HL-60/S4 treated with phorbol 12-myristate 13-acetate at 8.2 ng/mL for 4 days and 3 days (cell line): ENCODE data around the gene TSC22D3.

Experiments
- in situ Hi-C: fragments of 300-500 bp; cut with MboI; formaldehyde crosslinking; loops from 2 replicates; pipeline ENCODE4 v1.15.0; 2022; ENCODE audit warnings: low sequenced_read_pairs

Gene TSC22D3

DNA sequence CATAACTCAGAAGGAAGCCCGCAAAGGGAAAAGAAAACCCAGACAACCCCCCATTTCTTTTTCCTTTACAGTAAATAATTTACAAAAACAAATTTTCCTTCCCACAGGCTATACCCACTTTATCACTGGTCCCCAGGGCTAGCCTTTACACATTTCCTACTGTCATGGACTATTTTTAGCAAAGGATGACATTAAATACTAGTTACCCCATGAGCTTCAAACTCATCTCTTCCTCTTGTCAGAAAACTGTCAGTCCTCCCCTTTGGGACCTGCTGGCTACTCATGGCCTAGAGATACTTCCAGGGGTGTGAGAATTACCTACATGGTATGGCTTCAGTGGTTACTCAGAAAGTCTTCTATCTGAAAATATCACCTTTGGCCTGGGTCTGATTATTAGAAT lies 11.9 kb downstream of the TSC22D3 start:
- in situ Hi-C loops = no loop called here

DNA sequence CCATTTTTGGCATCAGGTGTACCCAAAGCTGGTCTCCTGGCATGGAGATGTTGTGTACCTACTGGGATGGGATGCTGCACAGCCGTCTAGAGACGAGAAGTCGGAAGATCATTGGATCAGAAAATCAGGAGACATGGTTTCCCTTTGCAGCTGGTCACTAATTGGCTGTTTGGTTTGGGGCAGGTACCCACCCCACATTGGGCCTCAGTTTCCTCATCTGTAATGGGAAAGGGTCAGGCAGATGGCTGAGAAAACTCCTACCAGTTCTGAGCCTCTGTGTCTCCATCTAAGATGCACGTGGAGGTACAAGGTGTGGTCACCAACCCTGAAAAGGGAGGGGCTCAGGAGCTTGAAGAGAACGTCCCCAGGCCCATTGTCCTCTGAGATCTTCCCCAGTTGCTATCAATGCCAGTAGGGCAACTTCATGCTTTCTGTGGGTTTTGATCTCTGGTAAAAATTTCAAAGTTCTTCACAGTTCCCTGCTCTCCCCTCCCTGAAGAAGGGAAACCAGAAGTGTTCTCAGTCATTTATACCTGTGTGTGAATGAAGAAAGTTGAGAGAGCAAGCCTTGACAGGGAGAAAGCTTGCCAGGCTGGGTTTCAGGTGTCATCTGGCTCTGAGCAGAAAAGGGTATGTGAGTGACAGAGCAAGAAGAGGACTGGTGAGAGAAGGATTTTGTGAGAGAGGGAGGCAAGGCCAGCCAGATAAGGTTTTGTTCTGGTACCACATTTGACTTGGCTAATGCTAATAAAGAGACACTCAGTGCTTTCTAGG lies 15.1 kb downstream of the TSC22D3 start:
- in situ Hi-C loops = no loop called here

DNA sequence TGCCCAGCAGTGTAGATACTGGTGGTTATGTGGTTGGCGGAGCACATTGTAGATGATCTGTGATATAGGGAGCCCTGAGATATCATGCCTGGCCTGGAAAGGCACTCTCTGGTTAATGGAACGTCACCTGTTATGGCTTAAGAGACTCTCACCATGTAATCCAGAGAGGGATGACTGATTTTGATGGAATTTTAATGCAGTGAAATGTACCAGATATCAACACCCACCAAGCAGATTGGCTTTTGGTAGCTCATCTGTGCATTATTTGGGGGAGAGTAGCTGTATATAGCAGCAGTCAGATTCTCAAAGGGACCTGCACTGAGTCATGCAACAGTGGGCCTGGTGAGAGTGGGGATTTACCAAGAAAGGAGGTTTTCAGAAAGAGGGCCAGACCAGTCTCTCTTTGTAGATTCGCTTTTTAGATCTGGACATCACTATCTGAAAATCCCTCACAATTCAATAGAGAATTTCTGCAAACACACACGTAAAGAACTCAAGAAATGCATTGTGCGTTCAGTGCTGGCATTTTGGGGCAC lies 17.3 kb downstream of the TSC22D3 start:
- in situ Hi-C loops = no loop called here

DNA sequence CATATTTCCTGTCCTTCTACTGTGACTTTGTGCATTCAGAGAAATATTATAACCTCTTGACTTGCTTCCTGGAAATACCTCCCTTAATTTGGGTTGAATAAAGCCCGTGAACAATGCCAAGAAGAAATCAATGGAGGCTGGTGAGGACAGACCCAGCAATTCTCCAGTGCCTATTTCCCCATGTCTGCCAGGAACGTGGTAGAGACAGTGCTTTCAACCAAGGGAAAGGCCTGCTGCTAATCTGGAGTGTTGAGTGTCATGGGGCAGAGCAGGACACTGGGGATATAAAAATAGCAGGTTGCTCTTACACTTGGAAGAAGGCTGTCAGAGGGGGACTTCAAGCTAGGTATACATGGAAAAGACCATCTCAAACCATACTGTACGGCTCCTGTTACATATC lies 19.9 kb downstream of the TSC22D3 start:
- in situ Hi-C loops = no loop called here

DNA sequence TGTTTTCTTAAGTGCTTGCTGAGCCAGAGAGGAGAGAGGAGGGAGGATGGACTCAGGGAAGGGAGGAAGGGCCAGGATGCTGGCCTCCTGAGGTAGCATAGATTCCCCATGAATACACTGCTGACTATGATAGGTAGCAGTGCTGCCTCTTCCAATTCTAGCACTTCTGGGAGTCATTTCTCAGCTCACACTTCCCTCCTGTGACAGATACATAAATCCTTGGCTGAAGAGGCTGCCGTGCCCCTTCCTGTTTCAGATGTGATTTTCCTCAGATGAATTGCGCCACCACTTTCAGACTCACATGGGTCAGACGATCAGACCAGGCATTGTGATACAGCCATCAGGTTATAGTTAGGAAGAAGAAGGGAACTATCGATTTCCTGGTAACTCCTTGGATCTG lies 22.4 kb downstream of the TSC22D3 start:
- in situ Hi-C loops = no loop called here

DNA sequence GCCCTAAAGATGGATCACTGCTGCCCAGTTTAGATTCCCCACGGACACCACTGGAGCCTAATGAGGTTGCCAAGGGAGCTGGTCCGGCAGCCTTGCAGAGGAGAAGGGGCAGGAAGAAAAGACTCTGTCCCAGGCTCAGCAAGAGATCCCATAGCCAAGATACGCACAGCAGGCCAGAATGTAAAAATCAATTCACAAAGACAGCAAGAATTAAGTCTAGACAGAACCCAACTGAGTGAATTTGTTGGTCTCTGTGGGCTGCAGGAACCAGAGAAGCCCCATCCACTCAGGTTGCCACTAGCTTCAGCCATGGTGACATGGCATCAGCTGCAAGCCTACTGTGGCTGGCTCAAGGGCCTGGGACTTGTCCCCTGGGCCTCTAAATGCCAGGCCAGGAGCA lies 22.9 kb downstream of the TSC22D3 start:
- in situ Hi-C loops = no loop called here

DNA sequence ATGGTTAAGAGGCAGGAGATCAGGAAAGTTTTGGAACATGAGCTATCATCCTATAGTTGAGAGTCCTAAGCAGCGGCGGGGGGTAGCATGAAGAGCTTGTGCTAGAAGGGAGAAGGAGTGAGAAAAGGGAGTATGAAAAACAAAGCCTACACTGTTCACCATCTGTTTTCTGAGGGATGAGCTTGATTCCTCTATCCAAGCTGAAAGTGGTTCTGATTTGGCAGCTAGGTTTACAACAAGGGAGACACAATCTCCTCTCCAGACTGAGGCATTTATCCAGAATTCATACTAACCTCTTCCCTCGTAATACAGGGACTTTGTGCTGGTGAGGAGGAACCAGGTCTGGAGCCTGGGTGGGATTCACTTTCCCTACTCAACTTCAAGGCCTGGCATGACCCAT lies 23.5 kb downstream of the TSC22D3 start:
- in situ Hi-C loops = no loop called here

DNA sequence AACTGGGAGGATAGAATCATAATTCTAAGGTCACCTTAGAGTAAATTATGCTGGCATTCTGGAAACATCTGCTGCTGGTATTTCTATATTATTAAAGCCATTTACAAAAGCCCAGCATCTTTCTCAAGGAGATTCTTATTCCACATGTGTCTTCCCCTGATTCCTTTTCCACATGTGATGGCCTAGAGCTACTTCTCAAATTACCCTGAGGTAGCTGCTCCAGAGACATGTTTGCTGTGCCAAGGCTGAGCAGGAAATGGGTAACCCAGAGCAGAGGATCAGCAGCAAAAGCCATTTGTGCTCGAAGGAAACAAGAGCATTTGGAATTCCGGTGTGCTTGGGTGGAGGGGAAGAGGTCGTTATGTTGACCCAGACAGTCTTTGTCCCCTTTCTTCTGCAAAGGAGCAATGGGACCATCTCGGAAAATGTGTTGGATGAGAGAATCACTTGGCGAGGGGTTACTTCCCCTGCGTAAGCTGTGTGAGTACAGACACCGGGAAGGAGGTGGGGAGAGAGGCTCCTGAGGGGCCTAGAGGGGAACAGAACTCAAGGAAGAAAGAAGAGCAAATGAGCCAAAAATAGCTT lies 24.6 kb downstream of the TSC22D3 start:
- in situ Hi-C loops = no loop called here

DNA sequence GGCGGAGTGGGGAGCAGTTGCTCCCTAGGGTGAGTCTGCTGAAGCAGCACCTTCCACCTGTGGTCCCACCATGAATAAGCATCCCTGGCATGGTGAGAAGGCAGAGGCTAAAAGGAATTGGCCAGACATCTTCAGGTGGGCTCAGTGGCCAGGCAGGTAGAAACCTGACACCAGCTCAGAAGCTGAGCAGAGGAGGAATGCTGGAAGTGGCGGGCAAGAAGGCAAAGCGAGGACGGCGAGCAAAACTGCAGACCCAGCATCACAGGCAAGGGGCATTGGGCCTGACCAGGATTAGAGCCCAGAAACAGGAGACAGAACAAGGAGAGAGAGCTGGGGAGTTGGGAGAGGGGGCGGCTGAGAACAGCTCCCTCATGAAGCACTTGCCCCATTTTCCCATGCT lies 25.3 kb downstream of the TSC22D3 start:
- in situ Hi-C loops = no loop called here

DNA sequence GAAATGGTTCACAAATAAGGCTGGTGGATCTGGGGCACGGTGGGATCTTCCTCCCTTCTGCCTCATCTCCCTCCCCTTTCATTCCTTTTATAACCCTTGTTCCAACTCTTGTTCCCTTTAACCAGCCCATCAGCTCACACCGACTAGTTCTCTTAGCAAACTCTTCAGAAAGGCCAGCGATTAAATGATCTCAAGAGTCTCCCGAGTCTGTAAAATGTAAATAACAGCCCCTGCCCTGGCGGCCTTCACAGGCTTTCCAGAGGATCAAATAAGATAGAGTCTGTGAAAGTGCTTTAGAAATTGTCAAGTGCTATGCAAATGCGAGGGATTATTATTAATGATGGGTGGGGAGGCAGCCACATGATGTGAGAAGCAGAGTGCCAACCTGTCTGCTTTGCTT lies 27.1 kb downstream of the TSC22D3 start:
- in situ Hi-C loops = no loop called here

DNA sequence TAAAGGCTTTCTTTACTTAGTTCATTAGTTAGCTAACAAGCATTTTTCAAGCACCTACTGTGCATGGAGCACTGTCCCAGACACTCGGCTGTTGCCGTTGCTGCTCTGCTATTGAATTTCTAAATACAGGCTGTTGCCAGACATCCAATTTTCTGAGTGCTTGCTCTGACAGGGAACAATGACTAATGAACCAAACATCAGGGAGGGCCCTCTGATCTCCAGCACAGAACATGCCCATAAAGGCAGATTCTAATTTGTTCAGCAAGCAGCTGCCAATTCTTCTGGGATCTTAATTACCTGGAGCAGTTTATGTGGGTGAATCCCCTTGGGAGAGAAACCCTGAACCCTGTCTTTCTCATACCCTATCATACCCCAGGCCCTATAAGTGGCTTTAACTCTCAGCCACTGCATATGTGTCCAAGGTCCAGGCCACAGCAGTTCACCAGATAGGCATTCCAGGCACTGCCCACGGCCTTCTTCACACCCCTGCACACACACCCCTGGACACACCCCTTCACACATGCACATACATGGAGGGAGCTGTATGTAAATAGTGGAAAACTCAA lies 27.9 kb downstream of the TSC22D3 start:
- in situ Hi-C loops = no loop called here

DNA sequence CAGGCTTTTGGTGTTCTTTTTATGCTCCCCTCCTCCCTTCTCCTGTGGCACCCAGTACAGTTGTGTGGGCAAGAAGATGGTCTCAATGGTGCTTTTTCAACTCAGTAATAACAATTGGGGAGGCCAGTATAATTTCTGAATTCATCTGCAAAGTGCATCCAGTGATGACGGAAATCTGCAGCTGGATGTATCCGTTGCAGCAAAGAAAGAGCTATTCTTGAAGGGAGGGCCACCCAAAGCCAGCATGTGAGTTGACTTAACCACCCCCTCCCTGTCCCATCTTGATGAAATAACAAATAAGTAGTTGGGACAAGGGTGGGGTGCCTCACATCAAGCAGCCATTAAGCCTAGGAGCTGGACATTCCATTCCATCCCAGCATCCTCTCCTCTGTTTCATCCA lies 30.7 kb downstream of the TSC22D3 start:
- in situ Hi-C loops = no loop called here

DNA sequence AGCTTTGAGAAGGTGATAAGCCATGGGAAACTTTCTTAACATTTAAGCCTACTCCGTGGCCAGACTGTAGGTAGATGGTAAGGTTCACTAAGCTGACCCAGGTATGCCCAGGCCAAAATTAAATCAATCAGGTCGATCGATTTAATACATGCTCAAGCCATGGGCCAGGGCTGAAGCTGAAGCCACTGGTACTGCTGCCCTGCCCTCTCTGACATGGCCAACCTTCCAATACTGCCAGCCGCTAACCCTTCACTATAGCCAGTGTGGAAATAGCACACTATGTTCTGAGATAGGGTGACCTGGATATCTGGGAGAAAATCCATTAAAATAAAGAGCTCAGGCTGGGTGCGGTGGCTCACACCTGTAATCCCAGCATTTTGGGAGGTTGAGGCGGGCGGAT lies 31.6 kb downstream of the TSC22D3 start:
- in situ Hi-C loops = no loop called here

DNA sequence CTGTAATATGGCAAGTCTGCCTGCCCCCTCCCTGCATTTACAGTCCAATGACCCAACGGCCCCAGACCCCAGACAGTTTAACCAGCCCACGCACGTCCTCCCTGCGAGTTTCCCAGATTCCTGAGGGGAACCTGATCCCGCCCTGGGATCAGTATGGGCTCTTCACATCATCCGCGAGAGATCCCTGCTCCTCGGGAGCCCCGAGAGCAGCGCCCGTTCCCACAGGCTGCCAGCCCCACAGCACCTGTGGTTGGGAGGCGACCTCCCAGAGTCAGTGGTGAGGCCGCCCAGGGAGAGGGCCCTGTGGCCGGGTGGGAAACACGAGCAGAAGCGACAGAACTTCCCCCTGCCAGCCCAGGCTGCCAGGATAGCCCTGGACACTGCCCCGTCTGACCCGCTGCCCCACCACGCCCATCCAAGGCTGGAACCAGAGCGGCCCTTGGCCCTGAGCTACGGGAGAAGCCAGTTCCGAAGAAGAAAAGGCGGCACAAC lies 32.8 kb downstream of the TSC22D3 start:
- in situ Hi-C loops = no loop called here

DNA sequence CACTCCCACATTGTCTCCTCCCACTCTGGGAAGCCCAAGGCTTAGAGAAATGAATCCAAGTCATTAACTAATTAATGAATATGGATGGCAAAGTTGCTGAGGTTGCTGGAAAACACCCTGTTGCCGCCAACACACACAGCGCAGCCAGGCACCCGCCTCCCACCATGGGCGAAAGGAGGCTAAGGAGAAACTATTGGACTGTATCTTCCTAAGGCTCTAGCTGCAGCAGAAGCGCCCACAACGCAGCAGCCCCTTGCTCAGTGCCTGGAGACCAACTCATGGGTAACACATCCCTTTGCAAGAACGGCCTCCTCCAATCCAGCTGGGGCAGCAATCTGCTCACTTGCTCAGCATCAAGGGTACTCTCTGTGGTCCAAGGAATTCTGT lies 34.2 kb downstream of the TSC22D3 start:
- in situ Hi-C loops = no loop called here

DNA sequence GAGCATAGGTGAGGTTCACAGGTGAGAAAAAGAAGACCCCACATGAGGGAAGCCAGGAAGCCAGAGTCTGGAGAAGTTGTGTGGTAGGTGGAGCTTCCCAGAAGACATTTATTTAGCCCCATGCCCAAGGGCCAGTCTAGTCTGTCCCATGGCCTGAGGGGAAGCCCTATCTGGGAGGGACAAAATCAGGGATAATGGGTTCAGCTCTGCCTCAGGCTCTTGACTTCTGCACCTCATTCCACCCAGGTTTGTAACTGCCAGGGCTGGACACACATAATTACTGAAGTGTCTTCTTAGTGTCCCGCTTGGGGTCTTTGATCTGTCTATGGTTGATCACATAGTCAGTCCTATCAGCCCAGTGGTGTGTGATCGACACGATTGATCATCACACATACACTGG lies 36.0 kb downstream of the TSC22D3 start:
- in situ Hi-C loops = no loop called here

DNA sequence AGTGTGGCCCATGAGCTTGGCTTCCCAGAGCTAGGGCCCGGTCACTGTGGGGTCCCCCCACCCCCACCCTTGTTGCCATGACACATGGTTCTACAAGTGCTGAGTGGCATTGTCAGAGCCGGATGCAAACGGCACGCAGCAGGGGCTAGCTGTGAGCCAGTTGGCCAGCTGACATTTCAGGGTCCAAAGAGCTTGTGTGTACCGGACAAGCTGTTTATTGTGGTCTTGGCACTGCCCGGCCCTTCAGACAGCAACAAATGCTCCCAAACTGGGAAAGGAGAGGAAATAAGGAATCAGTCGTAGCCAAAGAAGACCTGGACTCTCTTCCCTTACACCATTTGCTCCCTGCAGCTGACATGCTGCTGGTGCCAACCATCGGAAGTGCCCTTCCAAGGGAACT lies 36.8 kb downstream of the TSC22D3 start:
- in situ Hi-C loops = no loop called here

DNA sequence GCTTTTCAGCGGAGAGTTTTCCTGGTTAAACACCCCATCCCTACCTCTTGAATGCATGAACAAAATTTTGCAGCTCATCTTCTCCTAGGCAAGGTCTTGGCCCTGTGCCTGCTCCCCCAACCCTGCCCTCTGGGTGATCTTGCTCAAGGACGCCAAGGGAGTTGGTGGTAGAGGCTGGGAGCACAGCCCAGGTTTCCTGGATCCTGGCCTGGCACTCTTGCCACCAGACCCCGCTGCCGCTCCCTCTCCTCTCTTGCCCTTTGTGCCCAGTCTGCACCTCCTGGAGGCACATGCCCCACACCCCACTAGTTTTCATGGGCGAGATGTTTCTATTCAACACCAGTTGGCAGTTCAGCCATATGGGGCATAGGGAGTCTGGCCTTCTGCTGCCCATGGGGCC lies 37.3 kb downstream of the TSC22D3 start:
- in situ Hi-C loops = no loop called here

DNA sequence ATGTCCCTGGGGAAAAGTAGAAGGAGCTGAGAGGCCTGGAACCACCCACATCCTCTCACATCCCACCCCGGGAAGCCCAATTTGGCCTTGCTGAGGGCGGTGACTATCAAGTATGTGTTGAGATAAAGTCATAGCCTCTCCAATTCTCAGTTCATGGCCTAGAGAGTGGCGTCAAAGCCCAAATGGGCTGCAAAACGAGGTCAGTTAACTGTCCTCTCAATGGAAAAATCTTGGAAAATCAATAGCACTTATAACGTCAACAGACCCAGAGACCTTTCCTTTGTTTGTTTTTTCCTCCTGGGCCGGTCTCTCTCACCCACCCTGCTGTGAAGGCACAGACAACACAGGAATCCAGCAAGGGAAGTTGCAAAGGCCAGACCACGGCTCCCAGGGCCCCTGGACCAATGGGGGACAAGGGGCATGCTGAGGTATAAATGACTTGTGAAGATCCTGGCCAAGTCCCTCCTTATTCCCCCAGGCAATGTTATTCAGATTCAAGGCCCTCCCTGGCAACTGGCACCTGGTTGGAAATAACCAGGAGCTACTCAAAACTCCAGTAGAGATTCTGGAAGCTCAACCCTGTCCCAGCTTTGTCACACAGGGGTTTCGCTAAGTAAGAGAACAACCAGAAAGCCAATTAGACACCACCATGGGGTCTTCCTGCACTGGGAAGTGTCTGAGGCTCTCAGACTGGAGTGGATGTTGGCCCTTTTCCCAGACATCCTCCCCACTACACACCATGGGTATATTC lies 38.6 kb downstream of the TSC22D3 start:
- in situ Hi-C loops = no loop called here

DNA sequence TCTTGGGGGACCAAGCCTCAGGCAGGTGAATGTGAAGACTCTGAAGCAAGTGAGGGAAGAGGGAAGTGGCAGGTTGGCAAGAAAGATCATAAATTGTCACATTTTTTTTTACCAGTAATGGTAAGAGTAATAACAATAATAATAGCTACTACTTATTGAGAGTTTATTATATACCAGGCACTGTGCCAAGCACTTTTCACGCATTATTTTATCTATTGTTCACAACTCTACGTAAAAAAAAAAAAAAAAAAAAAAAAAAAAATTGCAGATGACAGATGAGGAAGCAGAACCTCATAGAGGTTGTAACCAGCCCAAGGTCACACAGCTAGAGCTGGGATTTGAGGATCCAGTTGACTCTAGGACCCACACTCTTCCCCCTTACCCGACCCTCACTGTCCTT lies 40.9 kb downstream of the TSC22D3 start:
- in situ Hi-C loops = no loop called here

DNA sequence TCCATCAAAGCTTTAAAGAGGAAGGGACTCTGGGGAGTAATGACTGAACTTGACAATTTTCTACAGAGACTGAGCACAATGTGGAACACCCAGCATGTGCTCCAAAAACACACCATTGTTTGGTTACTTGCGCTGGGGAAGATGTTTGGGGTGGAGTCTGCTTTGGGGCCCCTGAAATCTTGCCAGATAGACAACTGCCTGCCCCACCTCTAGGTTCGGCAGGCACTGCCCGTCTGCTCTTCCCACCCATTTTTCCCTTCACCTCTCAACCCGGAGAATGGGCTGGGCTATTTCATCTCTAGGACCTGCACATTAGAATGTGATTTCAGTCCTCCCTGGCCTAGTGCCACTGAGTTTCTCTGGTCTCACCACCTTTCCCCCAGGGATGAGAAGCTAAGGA lies 41.9 kb downstream of the TSC22D3 start:
- in situ Hi-C loops = no loop called here
